Spinal cord (tissue), 10 donors: ENCODE results near the gene AFF3. TPM values are rescaled to one million over a fixed set of nuclear protein-coding genes. Genes with fewer than 3 reads are reported as not detected.

Experiments used
- DNase-seq, 6 donors: peaks; one replicate each; pipeline versions ENCODE4 v3.0.0 to v3.0.0-alpha.2; 2013 to 2015; ENCODE audit warnings: low spot score in 6 of 6, low read depth in 4 of 6
- H3K27ac ChIP-seq: one replicate; pipeline ENCODE4 v1.5.1; 2013; ENCODE audit warnings: low read depth, low read length, control low read depth
- H3K27me3 ChIP-seq: one replicate; pipeline ENCODE4 v1.6.1; 2013; ENCODE audit warnings: low read length; ENCODE audit not compliant: control insufficient read depth, insufficient read depth
- H3K36me3 ChIP-seq: one replicate; pipeline ENCODE4 v1.6.1; 2013; ENCODE audit warnings: low read length; ENCODE audit not compliant: control insufficient read depth, insufficient read depth
- H3K4me1 ChIP-seq: one replicate; pipeline ENCODE4 v1.6.1; 2013; ENCODE audit warnings: low read length; ENCODE audit not compliant: control insufficient read depth, insufficient read depth
- H3K4me3 ChIP-seq: one replicate; pipeline ENCODE4 v1.5.1; 2013; ENCODE audit warnings: low read depth, low read length, control low read depth
- H3K9me3 ChIP-seq: one replicate; pipeline ENCODE4 v1.6.1; 2013; ENCODE audit warnings: low read length; ENCODE audit not compliant: control insufficient read depth, insufficient read depth
- WGBS: methylation state at CpG from one replicate; pipeline ENCODE4 v1.1.5; 2013; ENCODE audit warnings: missing lambda C conversion rate; ENCODE audit not compliant: insufficient coverage; 5-methylcytosine and 5-hydroxymethylcytosine counted together
- polyA plus RNA-seq, 2 donors: library from polyadenylated mRNA; unstranded; fragments of 120-200 nt; gene quantifications; one replicate each; pipeline ENCODE4 v1.2.1, GENCODE V29; 2013; ENCODE audit not compliant: insufficient read length in 2 of 2
- total RNA-seq, 2 donors: library from RNA; depleted of rRNA in 1 of 2; stranded (reverse); fragments of 120-200 nt in 1 of 2; fragments of >200 nt in 1 of 2; gene quantifications; one replicate each; pipeline versions ENCODE4 v1.2.3 to v1.2.4, GENCODE V29; 2013 to 2014
- donor health status: healthy.

The AFF3 gene
- total and polyA plus RNA-seq, 4 donors: 31.5 to 44.6 (median 42.4) TPM

DNA sequence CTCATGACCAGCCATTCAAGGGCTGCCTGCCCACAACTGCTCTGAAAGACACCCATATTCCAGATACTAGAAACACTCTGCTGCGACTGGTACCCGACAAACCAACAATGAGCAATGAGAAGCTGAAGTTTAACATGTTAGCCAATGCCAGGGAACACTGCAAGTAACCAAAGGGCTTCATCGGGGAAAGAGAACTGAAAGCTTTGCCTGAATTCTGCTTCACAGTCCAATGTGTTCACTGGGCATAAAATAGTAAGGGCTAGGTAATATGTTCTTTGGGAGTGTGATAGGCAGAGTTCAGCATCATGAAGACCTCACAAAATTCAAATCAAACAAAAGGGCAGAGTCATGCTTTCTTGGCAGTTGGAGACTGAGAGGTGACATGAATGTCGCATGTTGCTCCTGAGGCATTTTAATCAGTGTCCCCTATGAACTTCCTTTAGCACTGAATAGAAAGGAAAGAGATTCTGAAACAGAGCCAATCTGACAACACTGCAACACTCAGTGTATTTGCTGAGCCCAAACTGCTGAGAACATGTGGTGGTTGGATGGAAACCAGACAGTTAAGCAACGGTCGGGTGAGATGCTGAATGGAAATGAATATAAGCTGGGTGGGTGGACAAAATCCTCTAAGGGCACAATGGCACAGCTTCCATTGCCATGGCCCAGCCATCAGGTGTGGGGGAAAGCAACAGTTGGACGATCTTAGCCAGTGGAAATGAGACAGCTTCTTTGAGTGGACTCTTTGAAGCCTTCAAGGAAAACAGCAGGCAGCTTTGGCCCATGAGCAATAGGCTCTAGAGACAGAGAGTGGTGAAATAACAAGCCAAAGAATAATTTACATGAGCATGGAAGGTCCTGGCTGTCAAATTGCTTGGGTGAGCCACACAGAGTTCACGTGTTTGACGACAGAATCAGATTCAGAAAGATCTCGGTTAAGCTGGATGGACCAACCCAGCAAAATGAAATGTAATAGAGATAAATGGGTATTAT is 277.5 kb downstream of the AFF3 start:
- no peaks in the 10 kb centered on the region for H3K27me3 ChIP-seq
- H3K4me3 ChIP-seq: no peak overlapping the region
- no peaks in the 10 kb centered on the region for H3K36me3 ChIP-seq
- WGBS: 50% methylated on average over 8 of the region's 10 CpGs
- peak overlapping the region; percentile 45 for H3K27ac ChIP-seq
- DNase-seq: peak in 4 of 6 donors; percentile 49 to 86 (median 62)
- peaks cover 10% of the 10 kb centered on the region for H3K4me1 ChIP-seq
- H3K9me3 ChIP-seq: no peaks in the 10 kb centered on the region

DNA sequence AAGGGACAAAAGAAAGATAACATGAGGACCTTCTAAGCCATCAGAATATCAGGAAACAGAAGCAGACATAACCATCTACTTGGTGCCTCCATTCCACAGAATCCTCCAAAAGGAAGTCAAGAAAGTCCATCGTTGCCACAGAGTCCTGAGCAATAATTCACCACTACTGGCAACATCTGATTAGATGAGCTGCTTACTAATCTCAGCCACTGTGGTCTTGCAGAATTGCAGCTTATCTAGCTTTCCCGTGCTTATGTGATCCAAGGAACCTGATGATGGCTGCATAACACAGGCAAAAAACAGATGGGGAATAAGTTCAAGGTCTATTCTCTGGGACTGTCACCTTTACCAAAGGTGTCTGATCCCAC is 278.5 kb downstream of the AFF3 start:
- no peak for DNase-seq
- Histone ChIP-seq H3K36me3 (no peaks in the 10 kb centered on the region), H3K27me3 (no peaks in the 10 kb centered on the region), H3K27ac (peak overlapping the region; percentile 25), H3K9me3 (no peaks in the 10 kb centered on the region), H3K4me1 (peaks cover 10% of the 10 kb centered on the region), H3K4me3 (no peak overlapping the region)
- 88% methylated on average over 2 of the region's 2 CpGs for WGBS

DNA sequence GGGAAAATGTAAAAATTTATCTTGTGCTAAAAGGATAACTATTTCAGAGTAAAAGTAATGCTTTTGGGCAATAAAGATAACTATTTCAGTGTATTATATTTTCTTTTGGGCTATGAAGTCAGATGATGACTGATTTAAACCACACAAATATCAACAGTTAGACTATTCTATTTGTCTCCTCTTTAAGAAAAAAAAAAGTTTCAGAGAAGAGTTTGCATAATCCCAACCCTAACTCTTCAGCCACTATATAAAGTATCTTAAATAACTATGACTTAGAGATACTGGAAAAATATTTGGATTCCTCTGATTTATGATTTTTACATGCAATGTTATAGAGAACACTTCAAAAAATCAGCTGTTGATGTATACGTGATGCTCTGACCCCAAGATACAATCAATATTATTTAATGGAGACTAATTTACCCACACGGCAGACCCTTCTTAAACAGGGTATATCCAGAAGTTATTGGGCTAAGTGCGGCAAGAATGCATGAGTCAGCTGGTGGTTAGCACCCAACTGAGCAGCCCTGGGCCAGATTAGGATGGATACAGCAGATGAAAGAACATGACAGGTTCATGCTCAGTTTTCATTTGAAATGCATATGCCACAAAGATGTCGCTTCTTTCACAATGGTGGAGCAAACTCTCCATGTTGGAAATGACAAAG is 279.0 kb downstream of the AFF3 start:
- no peak overlapping the region for H3K4me3 ChIP-seq
- WGBS: 94% methylated on average over 2 of the region's 4 CpGs
- no peaks in the 10 kb centered on the region for H3K9me3 ChIP-seq
- peaks cover 10% of the 10 kb centered on the region for H3K4me1 ChIP-seq
- no peak for DNase-seq
- H3K27ac ChIP-seq: no peak overlapping the region
- no peaks in the 10 kb centered on the region for H3K36me3 ChIP-seq
- H3K27me3 ChIP-seq: no peaks in the 10 kb centered on the region

DNA sequence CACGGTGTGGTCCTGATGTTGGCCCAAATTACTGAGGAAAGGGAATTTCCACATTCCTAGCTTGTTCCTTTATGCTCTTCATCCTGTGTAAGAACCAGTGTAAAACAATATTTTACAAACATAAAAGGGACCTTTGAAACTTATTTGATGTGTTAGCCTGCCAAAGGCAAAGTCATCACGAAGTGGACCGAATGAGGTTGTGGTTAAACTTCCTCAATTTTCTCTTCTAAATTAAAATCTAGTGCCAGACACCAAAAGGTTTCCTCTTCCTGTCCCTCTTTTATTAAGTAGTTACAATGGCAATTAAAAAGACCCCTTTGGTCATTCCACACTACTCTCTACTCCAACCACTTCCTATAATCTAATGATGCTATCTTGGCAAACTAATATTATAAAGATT is 279.8 kb downstream of the AFF3 start:
- Histone ChIP-seq H3K27ac (no peak overlapping the region), H3K4me1 (peaks cover 15% of the 10 kb centered on the region), H3K9me3 (no peaks in the 10 kb centered on the region), H3K27me3 (no peaks in the 10 kb centered on the region), H3K4me3 (no peak overlapping the region), H3K36me3 (no peaks in the 10 kb centered on the region)
- DNase-seq: no peak
- 80% methylated on average over 1 of the region's 3 CpGs for WGBS

DNA sequence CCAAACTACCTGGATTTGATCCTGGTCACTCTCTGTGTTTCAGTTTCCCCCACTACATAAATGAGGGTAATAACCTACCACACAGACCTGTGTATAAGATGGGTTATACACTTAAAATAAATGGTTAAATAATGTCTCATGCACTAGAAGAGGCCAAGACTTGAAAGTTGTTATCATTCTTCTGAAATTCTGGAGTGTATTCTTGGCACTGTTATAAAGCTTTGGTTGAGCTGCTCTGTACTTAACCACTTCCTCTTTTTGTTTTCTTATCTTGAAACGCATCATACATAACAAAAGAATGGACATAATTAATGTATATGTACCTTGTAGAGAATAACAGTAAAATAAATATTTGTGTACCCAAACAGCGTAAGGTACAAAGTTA is 281.0 kb downstream of the AFF3 start:
- Histone ChIP-seq H3K9me3 (no peaks in the 10 kb centered on the region), H3K27me3 (no peaks in the 10 kb centered on the region), H3K4me1 (peaks cover 15% of the 10 kb centered on the region), H3K4me3 (no peak overlapping the region), H3K36me3 (no peaks in the 10 kb centered on the region), H3K27ac (no peak overlapping the region)
- DNase-seq: no peak
- no CpG with 5 or more reads among the region's 2 CpGs for WGBS

DNA sequence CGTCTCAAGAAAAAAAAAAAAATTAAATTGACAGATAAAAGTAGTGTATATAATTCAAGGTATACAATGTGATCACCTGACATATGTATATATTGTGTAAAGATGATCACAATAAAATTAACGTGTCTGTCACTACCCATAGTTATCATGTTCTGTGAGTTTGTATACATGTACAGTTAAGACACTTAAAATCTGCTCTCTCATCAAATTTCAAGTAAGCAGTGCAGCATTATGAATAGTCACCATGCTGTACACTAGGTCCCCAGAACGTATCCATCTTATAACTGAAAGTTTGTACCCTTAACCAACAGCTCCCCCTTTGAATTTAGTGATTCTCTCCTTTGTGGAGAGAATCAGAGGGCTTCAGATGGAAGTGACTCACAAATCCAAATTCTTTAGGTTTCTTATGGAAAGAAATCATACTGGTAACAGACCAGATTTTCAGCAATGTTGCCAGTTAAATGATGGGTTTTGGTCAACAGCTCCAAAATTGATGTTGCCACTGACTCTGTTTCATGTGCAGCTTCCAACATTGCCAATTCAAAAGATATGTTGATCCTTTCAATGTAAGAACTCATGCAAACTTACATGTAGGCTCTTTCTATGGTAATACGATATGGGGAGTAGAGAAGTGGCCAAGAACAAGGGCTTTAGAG is 281.5 kb downstream of the AFF3 start:
- Histone ChIP-seq H3K4me3 (no peak overlapping the region), H3K36me3 (no peaks in the 10 kb centered on the region), H3K27me3 (no peaks in the 10 kb centered on the region), H3K9me3 (no peaks in the 10 kb centered on the region), H3K27ac (no peak overlapping the region), H3K4me1 (peaks cover 15% of the 10 kb centered on the region)
- peak in 1 of 6 donors; percentile 56 for DNase-seq
- no CpG with 5 or more reads among the region's 4 CpGs for WGBS

DNA sequence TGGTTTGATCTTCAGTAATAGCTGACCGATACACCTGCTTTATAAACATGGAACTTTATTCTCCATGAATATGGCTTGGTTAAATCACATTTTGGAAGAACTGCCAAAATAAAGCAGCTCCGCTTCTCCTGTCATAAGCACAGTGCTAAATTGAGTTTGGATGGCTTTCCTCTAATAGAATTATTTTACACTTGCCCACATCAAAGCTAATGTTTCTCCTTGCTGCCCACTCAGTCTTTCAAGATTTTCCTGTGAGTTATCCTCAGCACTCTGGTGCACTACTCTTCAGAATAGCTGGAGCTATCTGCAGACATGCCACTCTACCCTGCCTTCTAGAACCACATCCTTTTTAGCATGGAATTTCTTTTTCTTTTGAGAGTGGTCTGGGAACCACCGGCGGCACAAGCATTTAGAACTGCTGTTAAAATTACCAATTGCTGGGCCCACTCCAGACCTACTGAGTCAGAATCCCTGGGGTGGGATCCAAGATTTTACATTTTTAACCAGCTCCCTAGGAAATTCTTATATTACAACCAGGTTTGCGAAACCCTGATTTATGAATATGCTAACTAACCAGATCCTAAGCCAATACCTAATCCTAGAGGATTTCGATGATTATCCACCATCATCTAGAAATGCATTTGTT is 283.3 kb downstream of the AFF3 start:
- WGBS: 88% methylated on average over 3 of the region's 6 CpGs
- DNase-seq: peak in 1 of 6 donors; percentile 56
- H3K27me3 ChIP-seq: no peaks in the 10 kb centered on the region
- no peaks in the 10 kb centered on the region for H3K36me3 ChIP-seq
- peaks cover 6% of the 10 kb centered on the region for H3K4me1 ChIP-seq
- no peak overlapping the region for H3K4me3 ChIP-seq
- H3K27ac ChIP-seq: no peak overlapping the region
- H3K9me3 ChIP-seq: no peaks in the 10 kb centered on the region

DNA sequence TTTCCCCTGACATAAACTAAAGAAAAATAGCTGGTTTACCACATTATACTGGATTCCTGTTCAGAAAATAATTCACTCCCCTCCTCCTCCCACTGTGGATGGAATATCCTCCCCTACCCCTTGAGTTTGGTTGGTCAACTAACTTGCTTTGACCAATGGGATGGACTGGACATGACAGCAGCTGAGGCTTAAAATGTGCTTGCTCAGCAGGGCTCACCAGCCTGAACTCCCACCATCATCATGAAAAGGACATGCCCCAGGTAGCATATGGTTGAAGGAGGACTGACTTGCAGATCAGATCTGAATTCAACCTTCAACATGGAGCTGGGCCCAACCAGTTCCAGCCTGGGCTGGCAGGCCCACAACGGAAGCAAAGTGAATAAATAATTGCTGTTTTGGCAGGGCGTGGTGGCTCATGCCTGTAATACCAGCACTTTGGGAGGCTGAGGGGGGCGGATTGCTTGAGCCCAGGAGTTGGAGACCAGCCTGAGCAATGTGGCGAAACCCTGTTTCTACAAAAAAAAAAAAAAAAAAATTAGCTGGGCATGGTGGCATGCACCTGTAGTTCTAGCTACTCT is 284.4 kb downstream of the AFF3 start:
- Histone ChIP-seq H3K4me3 (no peak overlapping the region), H3K4me1 (peaks cover 5% of the 10 kb centered on the region), H3K36me3 (no peaks in the 10 kb centered on the region), H3K27me3 (no peaks in the 10 kb centered on the region), H3K9me3 (no peaks in the 10 kb centered on the region), H3K27ac (no peak overlapping the region)
- no peak for DNase-seq
- 88% methylated on average over 2 of the region's 4 CpGs for WGBS

DNA sequence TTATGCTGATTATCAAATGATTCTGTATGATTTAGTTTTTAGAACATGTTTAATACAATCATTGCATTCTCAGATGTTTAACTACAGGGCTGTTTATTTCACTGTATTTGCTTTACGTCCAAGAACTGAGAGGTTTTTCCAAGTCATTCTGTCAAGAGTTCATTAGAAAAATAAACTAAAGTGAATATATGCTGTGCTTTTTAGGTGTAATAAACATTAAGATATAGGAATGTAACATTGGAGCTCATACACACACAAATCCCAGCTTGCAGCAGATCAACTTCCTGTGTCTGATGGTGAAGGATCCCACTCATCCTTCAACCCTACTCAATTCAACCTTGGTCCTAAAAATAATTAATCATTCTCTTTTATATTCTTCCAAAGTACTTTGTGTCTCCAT is 285.0 kb downstream of the AFF3 start:
- no peak for DNase-seq
- WGBS: no CpG with 5 or more reads among the region's 1 CpG
- H3K4me1 ChIP-seq: peaks cover 5% of the 10 kb centered on the region

More for the DNA sequence above, 285.0 kb downstream of the AFF3 start:
- Histone ChIP-seq H3K36me3 (no peaks in the 10 kb centered on the region), H3K4me3 (no peak overlapping the region), H3K27ac (no peak overlapping the region), H3K9me3 (no peaks in the 10 kb centered on the region), H3K27me3 (no peaks in the 10 kb centered on the region)
